HG03571 (cell line): ENCODE data around the gene LGR4.
"Not testable (repeated sequence)": the region's sequence is repeated elsewhere in the genome, so short reads cannot be mapped to it uniquely, and the experiment has no call there.

Source experiments
- ATAC-seq: cut with Tn5 transposase; IDR thresholded peaks from one replicate; pipeline ENCODE4 v1.9.1; 2021; ENCODE audit not compliant: unreplicated experiment

LGR4 gene

GRCh38 chr11:27355575-27356104, 117.0 kb downstream of the LGR4 start:
- ATAC-seq: no peak

DNA sequence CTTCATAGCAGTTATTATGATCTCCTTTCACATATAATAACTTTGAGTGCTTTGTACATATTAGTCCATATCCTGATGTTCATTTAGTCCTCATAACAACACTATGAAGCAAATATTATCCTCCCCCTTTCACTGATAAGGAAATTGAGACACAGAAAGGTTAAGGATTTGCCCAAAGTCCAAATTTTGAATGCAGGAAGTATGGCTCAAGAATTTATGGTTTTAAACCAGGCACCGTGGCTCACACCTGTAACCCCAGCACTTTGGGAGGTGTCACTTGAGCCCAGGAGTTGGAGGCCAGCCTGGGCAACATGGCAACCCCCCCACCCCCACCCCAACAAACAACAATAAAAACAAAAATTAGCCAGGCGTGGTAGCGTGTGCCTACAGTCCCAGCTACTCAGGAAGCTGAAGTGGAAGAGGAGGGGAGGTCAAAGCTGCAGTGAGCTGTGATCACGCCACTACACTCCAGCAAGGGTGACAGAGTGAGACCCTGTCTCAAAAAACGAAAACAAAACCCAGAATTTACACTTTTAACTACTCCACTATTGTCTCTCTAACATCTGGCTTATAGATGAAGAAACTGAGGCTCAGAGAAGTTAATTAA, 118.1 kb downstream of the LGR4 start:
- no peak for ATAC-seq

GRCh38 chr11:27353593-27354358, 118.8 kb downstream of the LGR4 start:
- no peak for ATAC-seq

DNA sequence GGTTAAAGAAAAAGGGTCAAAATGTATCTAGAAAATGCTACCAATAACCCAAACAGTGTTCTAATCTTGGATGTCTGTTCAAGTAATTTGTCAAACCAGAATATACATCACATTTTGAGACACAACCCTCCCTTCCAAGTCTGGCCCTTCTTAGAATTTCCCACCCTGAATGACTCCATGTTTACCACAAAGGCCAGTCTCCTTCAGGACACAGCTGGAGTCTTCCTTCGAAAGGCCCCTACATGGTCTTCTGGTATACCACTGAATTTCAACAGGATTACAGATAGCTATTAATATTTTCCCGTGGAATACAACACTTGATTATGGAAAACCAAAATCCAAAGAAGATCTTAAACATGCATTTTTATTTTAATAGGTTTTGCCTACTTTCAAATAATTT, 119.8 kb downstream of the LGR4 start:
- no peak for ATAC-seq

DNA sequence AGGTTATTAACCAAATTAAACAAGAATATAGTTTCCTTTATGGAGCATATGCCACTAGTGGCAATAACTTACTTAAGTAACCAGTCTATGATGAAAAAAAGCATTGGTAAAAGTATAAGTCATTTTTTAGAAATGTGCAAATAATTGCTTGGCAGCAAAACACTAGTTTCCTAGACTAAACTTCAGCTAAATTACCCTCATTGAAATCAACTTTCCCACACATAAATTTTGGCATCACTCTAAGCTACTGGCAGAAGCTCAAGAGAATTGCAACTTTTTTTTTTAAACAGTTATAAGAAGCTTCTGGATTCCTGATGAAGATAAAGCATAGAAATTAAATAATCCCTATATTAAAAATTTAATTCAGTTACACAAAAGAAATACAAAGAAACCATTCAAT, 122.1 kb downstream of the LGR4 start:
- ATAC-seq: no peak

GRCh38 chr11:27349919-27350318, 122.7 kb downstream of the LGR4 start:
- no peak for ATAC-seq

DNA sequence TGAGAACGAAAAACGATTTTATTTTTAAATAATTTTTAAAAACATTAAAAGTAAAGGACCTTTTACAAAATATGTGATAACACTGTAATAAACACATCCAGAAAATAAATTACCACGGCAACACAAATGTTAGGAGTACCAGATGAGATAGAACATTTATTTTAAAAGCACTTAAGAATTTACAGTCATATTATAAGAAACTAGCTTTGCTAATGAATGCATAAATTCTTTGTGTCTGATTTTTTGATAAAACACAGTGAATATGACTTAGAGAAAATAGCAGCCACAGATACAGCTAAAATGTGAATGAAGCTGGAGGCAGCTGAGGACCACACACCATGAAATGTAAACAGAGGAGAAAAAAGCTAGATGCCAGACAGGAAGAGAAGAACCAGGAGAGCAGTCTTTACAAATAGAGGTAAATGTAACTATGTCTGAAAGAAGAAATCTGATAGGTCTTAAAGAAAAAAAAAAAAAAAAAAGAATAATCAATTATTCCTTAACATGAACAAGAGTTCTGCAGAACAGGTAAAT, 124.2 kb downstream of the LGR4 start:
- no peak for ATAC-seq

- no peak for ATAC-seq
These were observed 124.9 kb downstream of the LGR4 start for GRCh38 chr11:27347359-27348339.

DNA sequence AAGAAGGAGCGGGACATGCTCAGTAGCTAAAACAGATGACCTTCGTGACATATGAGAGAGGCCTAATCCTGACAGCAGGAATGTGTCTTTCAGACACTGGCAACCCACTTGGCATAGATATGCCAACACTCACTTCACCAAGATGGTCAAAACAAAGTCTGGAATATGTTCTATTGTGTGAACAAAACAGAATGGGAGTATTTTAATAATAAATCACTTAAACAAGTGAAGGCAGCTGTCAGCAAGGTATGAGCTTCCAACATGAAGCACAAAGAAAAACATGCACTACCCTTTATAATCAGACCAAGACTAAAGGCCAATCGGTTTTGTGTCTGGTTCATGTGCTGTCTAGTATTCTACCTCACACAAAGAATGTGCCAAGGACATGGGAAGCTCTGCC, 132.6 kb downstream of the LGR4 start:
- ATAC-seq: no peak

GRCh38 chr11:27334764-27335163, 137.8 kb downstream of the LGR4 start:
- ATAC-seq: not testable (repeated sequence)

- no peak for ATAC-seq
These were observed 140.6 kb downstream of the LGR4 start for GRCh38 chr11:27331981-27332380.

DNA sequence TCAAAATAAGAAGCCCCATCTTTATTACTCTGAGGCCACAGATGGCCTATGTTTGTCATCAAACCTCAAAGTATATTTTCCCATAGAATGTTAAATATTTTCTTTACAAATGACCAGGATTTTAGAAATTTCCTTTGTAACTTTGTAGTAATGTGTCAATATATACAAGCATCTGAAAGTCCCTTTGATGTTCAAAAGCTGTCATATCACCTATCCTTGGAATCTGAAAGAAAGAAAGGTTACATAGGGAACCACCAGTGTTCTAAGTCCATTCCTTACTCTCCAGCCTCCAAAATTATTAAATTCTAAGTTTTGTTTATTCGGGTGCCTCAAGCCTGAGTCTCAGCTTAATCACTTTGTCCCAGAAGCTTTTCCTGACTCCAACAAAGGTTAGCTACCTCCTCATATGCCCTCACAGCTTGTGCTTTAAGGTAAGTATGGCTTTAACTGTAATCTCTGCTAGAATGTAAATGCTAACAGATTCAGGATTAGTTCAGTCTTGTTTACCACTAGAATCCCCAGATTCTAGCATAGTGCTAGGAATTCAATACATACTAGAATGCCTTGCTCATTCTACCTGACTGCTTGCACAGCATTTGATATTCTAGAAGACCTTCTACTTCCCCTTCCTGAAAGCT, 141.8 kb downstream of the LGR4 start:
- ATAC-seq: no peak

DNA sequence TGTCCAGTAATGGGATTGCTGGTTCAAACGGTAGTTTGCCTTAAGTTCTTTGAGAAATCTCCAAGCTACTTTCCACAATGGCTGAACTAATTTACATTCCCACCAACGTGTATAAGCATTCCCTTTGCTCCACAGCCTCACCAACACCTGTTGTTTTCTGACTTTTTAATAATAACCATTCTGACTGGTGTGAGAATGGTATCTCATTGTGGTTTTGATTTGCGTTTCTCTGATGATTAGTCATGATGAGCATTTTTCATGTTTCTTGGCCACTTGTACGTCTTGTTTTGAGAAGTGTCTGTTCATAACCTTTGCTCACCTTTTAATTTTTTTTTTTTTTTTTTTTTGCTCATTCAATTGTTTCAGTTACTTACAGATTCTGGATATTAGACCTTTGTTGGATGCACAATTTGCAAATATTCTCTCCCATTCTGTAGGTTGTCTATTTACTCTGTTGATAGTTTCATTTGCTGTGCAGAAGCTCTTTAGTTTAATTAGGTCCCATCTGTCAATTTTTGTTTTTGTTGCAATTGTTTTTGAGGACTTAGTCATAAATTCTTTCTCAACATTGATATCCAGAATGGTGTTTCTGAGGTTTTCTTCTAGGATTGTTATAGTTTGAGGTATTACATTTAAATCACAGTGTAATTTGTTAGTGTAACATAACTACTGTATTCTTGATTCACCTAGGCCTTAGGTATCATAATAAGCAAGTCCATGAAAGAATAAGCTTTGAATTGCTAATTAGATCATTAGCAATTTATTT, 142.5 kb downstream of the LGR4 start:
- ATAC-seq: no peak

DNA sequence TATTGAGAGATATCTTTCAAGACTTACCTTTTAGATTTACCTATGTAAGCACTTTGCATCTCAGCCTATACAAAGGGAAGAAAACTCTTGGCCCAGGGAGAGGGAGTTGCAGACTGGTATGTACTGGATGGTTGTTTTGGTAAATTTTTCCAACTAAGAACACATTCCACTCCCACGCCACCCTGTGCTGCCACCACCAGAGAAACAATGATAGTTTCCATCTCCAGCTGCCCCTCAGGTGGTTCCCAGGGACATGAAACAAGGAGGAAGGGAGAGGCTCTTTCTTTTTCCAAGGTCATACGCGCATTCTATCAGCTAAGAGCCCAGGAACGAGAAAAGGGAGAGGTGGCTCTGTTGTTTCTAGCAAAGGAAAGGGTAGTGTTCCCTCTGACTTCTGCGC, 144.0 kb downstream of the LGR4 start:
- ATAC-seq: no peak

DNA sequence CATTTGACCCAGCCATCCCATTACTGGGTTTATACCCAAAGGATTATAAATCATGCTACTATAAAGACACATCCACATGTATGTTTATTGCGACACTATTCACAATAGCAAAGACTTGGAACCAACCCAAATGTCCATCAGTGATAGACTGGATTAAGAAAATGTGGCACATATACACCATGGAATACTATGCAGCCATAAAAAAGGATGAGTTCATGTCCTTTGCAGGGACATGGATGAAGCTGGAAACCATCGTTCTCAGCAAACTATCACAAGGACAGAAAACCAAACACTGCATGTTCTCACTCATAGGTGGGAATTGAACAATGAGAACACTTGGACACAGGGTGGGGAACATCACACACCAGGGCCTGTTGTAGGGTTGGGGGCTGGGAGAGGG, 145.5 kb downstream of the LGR4 start:
- ATAC-seq: not testable (repeated sequence)

GRCh38 chr11:27322196-27322595, 150.4 kb downstream of the LGR4 start:
- ATAC-seq: not testable (repeated sequence)

DNA sequence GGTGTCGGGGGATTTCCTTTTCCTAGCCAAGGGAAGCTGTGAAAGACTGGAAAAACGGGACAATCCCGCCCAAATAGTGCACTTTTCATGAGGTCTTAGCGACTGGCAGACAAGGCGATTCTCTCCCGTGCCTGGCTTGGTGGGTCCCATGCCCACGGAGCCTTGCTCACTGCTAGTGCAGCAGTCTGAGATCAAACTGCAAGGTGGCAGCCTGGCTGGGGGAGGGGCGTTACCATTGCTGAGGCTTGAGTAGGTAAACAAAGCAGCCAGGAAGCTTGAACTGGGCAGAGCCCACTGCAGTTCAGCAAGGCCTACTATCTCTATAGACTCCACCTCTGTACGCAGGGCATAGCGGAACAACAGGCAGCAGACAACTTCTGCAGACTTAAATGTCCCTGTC, 151.2 kb downstream of the LGR4 start:
- not testable (repeated sequence) for ATAC-seq

DNA sequence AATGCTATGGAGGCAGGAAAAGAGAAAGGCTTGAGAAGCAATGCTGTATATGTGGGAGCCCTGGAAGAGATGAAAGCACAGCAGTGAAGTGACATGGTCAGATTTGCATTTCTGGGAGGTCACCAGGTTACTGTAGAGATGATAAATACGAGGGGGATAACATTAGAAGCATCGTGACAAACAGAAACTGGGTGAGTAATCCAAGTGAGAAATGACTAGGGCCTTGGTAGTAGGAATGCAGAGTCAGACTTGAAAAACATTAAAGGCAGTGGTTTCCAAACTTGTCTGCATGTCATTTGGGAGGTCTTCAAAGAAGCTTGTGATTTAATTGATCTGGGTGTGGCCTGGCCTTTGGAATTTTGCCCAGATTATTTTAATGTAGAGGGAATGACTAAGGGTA, 153.5 kb downstream of the LGR4 start:
- peak; percentile 84 for ATAC-seq

- no peak for ATAC-seq
These were observed 154.8 kb downstream of the LGR4 start for GRCh38 chr11:27317751-27318150.
